ENCODE data around the gene REM2. TPM values are rescaled to one million over a fixed set of nuclear protein-coding genes. Genes with fewer than 3 reads are reported as not detected.

REM2 gene
- total RNA-seq, 1 experiment from 2014 or later: 1.2 TPM

DNA sequence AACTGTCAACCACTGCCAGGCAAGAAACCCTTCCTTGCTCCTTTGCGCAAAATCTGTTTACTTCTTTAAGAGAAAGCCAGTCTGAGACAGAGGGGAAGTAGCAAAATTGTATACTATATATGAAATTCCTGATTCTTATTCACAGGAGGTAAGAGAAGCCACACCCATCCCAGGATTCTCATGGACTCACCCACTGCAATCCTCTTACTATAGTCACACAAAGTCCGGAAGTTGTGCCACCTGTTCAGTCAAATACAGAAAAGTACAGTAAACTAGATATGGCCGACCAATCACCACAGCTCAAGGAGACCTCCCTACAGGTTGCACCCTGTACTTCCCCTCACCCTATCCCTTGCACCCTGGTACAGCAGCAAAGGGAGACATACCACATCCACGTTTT, 43.3 kb downstream of the REM2 start:
- peak overlapping the region in 1 of 2 experiments; percentile 5; a peak in 1 of 5 replicates for H3K4me3 Mint-ChIP-seq
- no peak overlapping the region for H3T11ph ChIP-seq (ENCODE audit: low read length)
- no peak overlapping the region for H3K18ac ChIP-seq (ENCODE audit: insufficient read length, low read depth, low read length)
- no peak for DNase-seq
- no peak overlapping the region for H2BK20ac ChIP-seq (ENCODE audit: low read depth, low read length, poor library complexity, severe bottlenecking)
- no peak overlapping the region for H2AK5ac ChIP-seq (ENCODE audit: insufficient read length, low read length)
- no peak overlapping the region for H4K91ac ChIP-seq (ENCODE audit: insufficient read length, low read depth, low read length)
- no peak overlapping the region; a peak in 1 of 7 replicates for H3K27ac Mint-ChIP-seq
- no peak overlapping the region for H2BK120ac ChIP-seq (ENCODE audit: low read depth, low read length, poor library complexity, severe bottlenecking)
- peaks cover 5% of the 10 kb centered on the region for H3K79me2 ChIP-seq (ENCODE audit: insufficient read depth, low read length)
- H3K4me1 Mint-ChIP-seq: peaks cover 6 to 11% of the 10 kb centered on the region in 2 experiments
- H3K4me1 ChIP-seq (ENCODE audit: insufficient read depth, low read length): peaks cover 3% of the 10 kb centered on the region
- H4K5ac ChIP-seq (ENCODE audit: insufficient read length, low read depth, low read length): no peak overlapping the region
- TF ChIP-seq, protein P1, sequence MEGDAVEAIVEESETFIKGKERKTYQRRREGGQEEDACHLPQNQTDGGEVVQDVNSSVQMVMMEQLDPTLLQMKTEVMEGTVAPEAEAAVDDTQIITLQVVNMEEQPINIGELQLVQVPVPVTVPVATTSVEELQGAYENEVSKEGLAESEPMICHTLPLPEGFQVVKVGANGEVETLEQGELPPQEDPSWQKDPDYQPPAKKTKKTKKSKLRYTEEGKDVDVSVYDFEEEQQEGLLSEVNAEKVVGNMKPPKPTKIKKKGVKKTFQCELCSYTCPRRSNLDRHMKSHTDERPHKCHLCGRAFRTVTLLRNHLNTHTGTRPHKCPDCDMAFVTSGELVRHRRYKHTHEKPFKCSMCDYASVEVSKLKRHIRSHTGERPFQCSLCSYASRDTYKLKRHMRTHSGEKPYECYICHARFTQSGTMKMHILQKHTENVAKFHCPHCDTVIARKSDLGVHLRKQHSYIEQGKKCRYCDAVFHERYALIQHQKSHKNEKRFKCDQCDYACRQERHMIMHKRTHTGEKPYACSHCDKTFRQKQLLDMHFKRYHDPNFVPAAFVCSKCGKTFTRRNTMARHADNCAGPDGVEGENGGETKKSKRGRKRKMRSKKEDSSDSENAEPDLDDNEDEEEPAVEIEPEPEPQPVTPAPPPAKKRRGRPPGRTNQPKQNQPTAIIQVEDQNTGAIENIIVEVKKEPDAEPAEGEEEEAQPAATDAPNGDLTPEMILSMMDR (conservative IDR thresholded peaks at IDR 0.05): no peak
- no peak overlapping the region for H3K4me2 ChIP-seq (ENCODE audit: insufficient read depth, insufficient read length, low read length)
- no peaks in the 10 kb centered on the region for H3K27me3 ChIP-seq (ENCODE audit: insufficient read depth, low read length)
- H3K4ac ChIP-seq (ENCODE audit: low read depth, low read length): no peak overlapping the region
- H3K9me3 ChIP-seq (ENCODE audit: control insufficient read depth, low read depth, low read length): no peaks in the 10 kb centered on the region
- H3K9ac ChIP-seq (ENCODE audit: extremely low read depth, insufficient read length, low read length): no peak overlapping the region
- no peaks in the 10 kb centered on the region for H3K27me3 Mint-ChIP-seq (ENCODE audit: low read depth)
- no CpG with 5 or more reads among the region's 4 CpGs for WGBS (ENCODE audit: extremely low coverage, insufficient read length, low lambda C conversion rate)
- no peak overlapping the region for H2AFZ ChIP-seq (ENCODE audit: low read length)
- H4K8ac ChIP-seq (replicated peaks; ENCODE audit: insufficient read length, low read depth, low read length): no peak overlapping the region
- H3K27ac ChIP-seq (ENCODE audit: insufficient read length, low read depth, low read length): no peak overlapping the region
- peaks cover 47 to 58% (median 58%) of the 10 kb centered on the region in 3 experiments for H3K36me3 Mint-ChIP-seq (ENCODE audit: insufficient read depth in 1 of 3, low read depth in 3 of 3)
- H3K23ac ChIP-seq (ENCODE audit: insufficient read length, low read depth, low read length): no peak overlapping the region
- H3K14ac ChIP-seq (ENCODE audit: insufficient read depth, low read length): no peak overlapping the region
- no peak overlapping the region for H3K56ac ChIP-seq (ENCODE audit: insufficient read length, low read depth, low read length)
- H3K9me3 Mint-ChIP-seq: no peaks in the 10 kb centered on the region
- no peaks in the 10 kb centered on the region for H3K79me1 ChIP-seq (ENCODE audit: insufficient read depth, low read depth, low read length, poor library complexity, severe bottlenecking)
- no peak overlapping the region for H2BK12ac ChIP-seq (ENCODE audit: insufficient read length, low read depth, low read length)
- no peak overlapping the region for H2BK15ac ChIP-seq (ENCODE audit: low read depth, low read length)
- peaks cover 12% of the 10 kb centered on the region for H3K23me2 ChIP-seq (ENCODE audit: insufficient read length, low read depth, low read length, poor library complexity, severe bottlenecking)
- no peaks in the 10 kb centered on the region for H4K20me1 ChIP-seq (ENCODE audit: control insufficient read depth, insufficient read depth, insufficient read length)
- no peak overlapping the region for H2BK5ac ChIP-seq (ENCODE audit: insufficient read length, low read length)
